ENCODE data around the gene DMD.

The DMD gene

DNA sequence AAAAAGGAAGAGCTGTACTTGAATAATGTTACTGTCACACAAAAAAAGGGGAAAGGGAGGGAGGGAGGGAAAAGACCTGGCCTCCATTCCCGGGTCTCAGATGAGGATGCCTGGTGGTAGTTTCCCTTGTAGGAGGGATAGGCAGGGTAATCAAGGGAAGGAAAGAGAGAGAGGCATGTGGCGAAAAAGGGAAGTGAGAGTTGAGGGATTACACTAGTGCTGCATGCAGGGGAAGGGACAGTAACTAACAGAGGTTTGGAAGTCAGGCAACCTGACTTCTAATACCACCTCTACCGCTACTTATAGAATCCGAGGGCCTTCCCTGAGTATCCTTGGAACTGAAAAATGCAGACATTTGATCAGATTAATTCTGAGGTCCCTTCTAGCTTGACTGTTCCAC lies 1317.8 kb downstream of the DMD start:
- TF ChIP-seq, protein P1, sequence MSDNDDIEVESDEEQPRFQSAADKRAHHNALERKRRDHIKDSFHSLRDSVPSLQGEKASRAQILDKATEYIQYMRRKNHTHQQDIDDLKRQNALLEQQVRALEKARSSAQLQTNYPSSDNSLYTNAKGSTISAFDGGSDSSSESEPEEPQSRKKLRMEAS (IDR thresholded peaks at IDR 0.05; ENCODE audit: low read depth, low read length), result no peak
- TF ChIP-seq MYC (IDR thresholded peaks at IDR 0.05; ENCODE audit: low read depth, low read length) (no peak), POLR2A (IDR thresholded peaks at IDR 0.05; ENCODE audit: extremely low read depth, insufficient read length) (no peak)
- no peak overlapping the region for H3K4me3 ChIP-seq (ENCODE audit: low read depth, low read length)

DNA sequence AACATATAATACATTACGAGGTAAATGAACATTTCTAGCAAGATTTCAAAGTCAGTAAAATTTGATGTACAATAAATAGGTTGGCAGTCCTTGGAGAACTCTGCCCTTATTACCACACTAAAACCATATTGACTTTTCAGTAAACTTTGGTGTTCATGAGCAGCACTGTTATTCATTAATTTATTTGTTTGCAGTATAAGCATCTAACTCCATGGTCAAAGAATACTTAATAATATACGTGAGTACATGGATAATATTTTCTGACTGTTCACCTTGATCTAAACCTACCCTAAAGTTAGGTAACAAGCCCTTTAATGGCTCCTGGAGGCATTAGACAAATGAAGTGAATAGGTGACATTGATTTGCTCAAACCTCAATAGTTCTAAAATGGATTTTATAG lies 1322.3 kb downstream of the DMD start:
- TF ChIP-seq, protein P1 (IDR thresholded peaks at IDR 0.05; ENCODE audit: low read depth, low read length), result no peak
- TF ChIP-seq MYC (IDR thresholded peaks at IDR 0.05; ENCODE audit: low read depth, low read length), result no peak
- TF ChIP-seq POLR2A (IDR thresholded peaks at IDR 0.05; ENCODE audit: extremely low read depth, insufficient read length), result no peak
- TF ChIP-seq, protein P2, sequence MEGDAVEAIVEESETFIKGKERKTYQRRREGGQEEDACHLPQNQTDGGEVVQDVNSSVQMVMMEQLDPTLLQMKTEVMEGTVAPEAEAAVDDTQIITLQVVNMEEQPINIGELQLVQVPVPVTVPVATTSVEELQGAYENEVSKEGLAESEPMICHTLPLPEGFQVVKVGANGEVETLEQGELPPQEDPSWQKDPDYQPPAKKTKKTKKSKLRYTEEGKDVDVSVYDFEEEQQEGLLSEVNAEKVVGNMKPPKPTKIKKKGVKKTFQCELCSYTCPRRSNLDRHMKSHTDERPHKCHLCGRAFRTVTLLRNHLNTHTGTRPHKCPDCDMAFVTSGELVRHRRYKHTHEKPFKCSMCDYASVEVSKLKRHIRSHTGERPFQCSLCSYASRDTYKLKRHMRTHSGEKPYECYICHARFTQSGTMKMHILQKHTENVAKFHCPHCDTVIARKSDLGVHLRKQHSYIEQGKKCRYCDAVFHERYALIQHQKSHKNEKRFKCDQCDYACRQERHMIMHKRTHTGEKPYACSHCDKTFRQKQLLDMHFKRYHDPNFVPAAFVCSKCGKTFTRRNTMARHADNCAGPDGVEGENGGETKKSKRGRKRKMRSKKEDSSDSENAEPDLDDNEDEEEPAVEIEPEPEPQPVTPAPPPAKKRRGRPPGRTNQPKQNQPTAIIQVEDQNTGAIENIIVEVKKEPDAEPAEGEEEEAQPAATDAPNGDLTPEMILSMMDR (IDR thresholded peaks at IDR 0.05; ENCODE audit: low read depth, low read length), result no peak
- no peak for DNase-seq (ENCODE audit: low read depth)
- H3K4me3 ChIP-seq (ENCODE audit: low read depth, low read length), result no peak overlapping the region

More for the DNA sequence above, 1317.8 kb downstream of the DMD start:
- DNase-seq (ENCODE audit: low read depth), result peak; percentile 11

DNA sequence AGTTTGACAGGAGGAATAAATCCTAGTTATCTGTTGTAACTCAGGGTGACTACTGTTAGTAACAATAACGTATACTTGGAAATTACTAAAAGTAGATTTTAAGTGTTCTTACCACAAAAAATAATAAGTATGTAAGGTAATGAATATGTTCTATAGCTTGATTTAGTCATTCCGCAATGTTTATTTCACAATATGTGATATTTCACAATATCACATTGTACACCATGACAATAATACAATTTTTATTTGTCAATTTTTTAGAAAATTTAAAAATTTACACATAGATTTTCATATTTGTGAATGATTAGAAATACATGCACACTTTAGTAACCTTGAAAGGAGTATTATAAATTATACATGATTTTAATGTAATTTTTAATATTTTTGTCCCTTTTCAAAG lies 1326.8 kb downstream of the DMD start:
- no peak for DNase-seq (ENCODE audit: low read depth)
- H3K4me3 ChIP-seq (ENCODE audit: low read depth, low read length), result no peak overlapping the region

DNA sequence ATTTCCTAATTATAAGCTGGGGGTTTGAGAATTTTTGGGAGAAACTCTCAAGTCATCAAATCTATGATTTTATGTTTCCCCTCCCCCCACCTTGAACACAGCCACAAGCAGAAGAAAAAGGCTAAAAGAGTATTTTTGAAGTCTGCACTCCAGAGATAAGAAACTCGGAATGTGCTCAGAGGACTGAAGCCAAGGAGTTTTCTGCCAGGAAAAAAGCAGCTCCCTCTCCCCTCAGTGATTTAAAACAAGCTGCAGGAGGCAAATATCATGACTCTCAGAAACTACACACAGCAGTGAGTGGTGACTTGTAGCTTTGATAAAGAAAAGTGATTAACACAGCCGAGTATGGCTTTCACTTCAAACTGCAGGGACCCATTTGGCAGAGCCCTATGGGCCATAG lies 1339.3 kb downstream of the DMD start:
- no peak for DNase-seq (ENCODE audit: low read depth)
- TF ChIP-seq, protein P2 (IDR thresholded peaks at IDR 0.05; ENCODE audit: low read depth, low read length), result no peak
- TF ChIP-seq MYC (IDR thresholded peaks at IDR 0.05; ENCODE audit: low read depth, low read length) (no peak), POLR2A (IDR thresholded peaks at IDR 0.05; ENCODE audit: extremely low read depth, insufficient read length) (no peak)
- TF ChIP-seq, protein P1 (IDR thresholded peaks at IDR 0.05; ENCODE audit: low read depth, low read length), result no peak
- H3K4me3 ChIP-seq (ENCODE audit: low read depth, low read length), result no peak overlapping the region

More for the DNA sequence above, 1326.8 kb downstream of the DMD start:
- no peak for TF ChIP-seq POLR2A (IDR thresholded peaks at IDR 0.05; ENCODE audit: extremely low read depth, insufficient read length)
- TF ChIP-seq, protein P2 (IDR thresholded peaks at IDR 0.05; ENCODE audit: low read depth, low read length), result no peak
- TF ChIP-seq, protein P1 (IDR thresholded peaks at IDR 0.05; ENCODE audit: low read depth, low read length), result no peak
- TF ChIP-seq MYC (IDR thresholded peaks at IDR 0.05; ENCODE audit: low read depth, low read length), result no peak

DNA sequence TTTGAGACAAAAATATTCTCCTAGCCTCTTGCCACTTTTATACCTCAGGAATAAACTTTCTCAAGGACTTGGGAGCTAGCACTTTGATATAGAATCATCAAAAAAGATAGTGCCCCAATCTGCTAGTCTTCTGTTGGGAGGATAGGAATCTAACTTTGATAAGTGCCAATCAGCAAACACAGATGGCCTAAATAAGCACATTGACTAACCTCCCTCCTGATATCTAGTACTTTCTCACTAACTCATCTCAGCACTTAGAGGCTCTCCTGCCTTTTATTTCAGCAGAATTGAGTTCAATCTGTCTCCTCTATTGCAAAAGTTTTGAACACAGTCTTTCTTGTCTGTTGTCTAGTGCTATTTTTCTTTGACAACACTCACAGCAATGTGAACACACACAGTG lies 1341.1 kb downstream of the DMD start:
- H3K4me3 ChIP-seq (ENCODE audit: low read depth, low read length), result no peak overlapping the region
- no peak for TF ChIP-seq POLR2A (IDR thresholded peaks at IDR 0.05; ENCODE audit: extremely low read depth, insufficient read length)
- TF ChIP-seq MYC (IDR thresholded peaks at IDR 0.05; ENCODE audit: low read depth, low read length), result no peak
- TF ChIP-seq, protein P2 (IDR thresholded peaks at IDR 0.05; ENCODE audit: low read depth, low read length), result no peak
- TF ChIP-seq, protein P1 (IDR thresholded peaks at IDR 0.05; ENCODE audit: low read depth, low read length), result no peak
- DNase-seq (ENCODE audit: low read depth), result no peak

DNA sequence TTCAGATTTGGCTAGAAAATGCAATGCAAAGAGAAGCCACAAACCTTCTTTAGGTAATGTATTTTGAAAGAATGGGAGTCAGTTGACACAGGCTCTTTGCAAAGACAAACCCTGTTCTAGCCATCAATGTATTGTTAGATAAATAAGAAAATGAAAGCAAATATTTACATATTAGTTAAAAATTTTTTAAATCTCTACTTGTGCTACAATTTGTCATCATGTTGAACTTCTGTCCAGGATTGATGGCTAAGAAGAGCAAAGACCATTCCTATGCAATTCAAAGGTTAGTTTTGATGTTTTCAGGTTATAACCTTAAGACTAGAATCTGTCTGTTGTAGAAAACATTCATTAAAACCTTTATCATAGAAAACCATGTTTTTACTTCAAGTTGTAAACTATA lies 1350.7 kb downstream of the DMD start:
- no peak for DNase-seq (ENCODE audit: low read depth)
- TF ChIP-seq POLR2A (IDR thresholded peaks at IDR 0.05; ENCODE audit: extremely low read depth, insufficient read length), result no peak
- TF ChIP-seq, protein P2 (IDR thresholded peaks at IDR 0.05; ENCODE audit: low read depth, low read length), result no peak
- no peak for TF ChIP-seq MYC (IDR thresholded peaks at IDR 0.05; ENCODE audit: low read depth, low read length)
- TF ChIP-seq, protein P1 (IDR thresholded peaks at IDR 0.05; ENCODE audit: low read depth, low read length), result no peak
- no peak overlapping the region for H3K4me3 ChIP-seq (ENCODE audit: low read depth, low read length)

Data from NB4 (cell line).